ENCODE measurements around the gene PTPRT. TPM values are rescaled to one million over a fixed set of nuclear protein-coding genes. Genes with fewer than 3 reads are reported as not detected.

Gene PTPRT
- total and polyA plus RNA-seq, 12 donors: 0.05 to 0.34 (median 0.16) TPM; not detected in 1

GRCh38 chr20:43137160-43137559 is 52.5 kb downstream of the PTPRT start:
- no peak for DNase-seq
- intact Hi-C loops (cut with DNase I): no loop called here
- no peaks in the 10 kb centered on the region for H3K36me3 ChIP-seq (replicated peaks in 1 of 2)
- TF ChIP-seq POLR2A (IDR thresholded peaks at IDR 0.05): no peak
- TF ChIP-seq CTCF (IDR thresholded peaks at IDR 0.05): no peak
- no peak overlapping the region for H3K27ac ChIP-seq
- H3K9me3 ChIP-seq (replicated peaks in 1 of 3): no peaks in the 10 kb centered on the region
- peaks cover 6% of the 10 kb centered on the region for H3K27me3 ChIP-seq
- 74 to 86% (median 80%) methylated on average over 1 of the region's 1 CpG for WGBS, 4 donors
- H3K4me3 ChIP-seq: no peak overlapping the region
- H3K4me1 ChIP-seq (replicated peaks in 1 of 2): no peaks in the 10 kb centered on the region

GRCh38 chr20:43124241-43124640 is 65.5 kb downstream of the PTPRT start:
- Histone ChIP-seq H3K27me3 (no peaks in the 10 kb centered on the region), H3K4me3 (no peak overlapping the region), H3K4me1 (replicated peaks in 1 of 2) (no peaks in the 10 kb centered on the region), H3K36me3 (replicated peaks in 1 of 2) (no peaks in the 10 kb centered on the region), H3K27ac (no peak overlapping the region), H3K9me3 (replicated peaks in 1 of 3) (no peaks in the 10 kb centered on the region)
- DNase-seq: no peak
- 63 to 72% (median 66%) methylated on average over 5 of the region's 5 CpGs for WGBS, 4 donors
- intact Hi-C loops (cut with DNase I): no loop called here
- TF ChIP-seq POLR2A (IDR thresholded peaks at IDR 0.05): no peak
- TF ChIP-seq CTCF (IDR thresholded peaks at IDR 0.05): no peak

- no peaks in the 10 kb centered on the region for H3K36me3 ChIP-seq (replicated peaks in 1 of 2)
- H3K27me3 ChIP-seq: no peaks in the 10 kb centered on the region
- H3K4me3 ChIP-seq: no peak overlapping the region
- TF ChIP-seq POLR2A (IDR thresholded peaks at IDR 0.05) (no peak), CTCF (IDR thresholded peaks at IDR 0.05) (no peak)
- WGBS, 4 donors: 62 to 74% (median 68%) methylated on average over 2 of the region's 2 CpGs
- no peaks in the 10 kb centered on the region for H3K4me1 ChIP-seq (replicated peaks in 1 of 2)
- no peaks in the 10 kb centered on the region for H3K9me3 ChIP-seq (replicated peaks in 1 of 3)
- no peak for DNase-seq
- intact Hi-C loops (cut with DNase I): no loop called here
- H3K27ac ChIP-seq: no peak overlapping the region
These were observed 66.5 kb downstream of the PTPRT start for GRCh38 chr20:43123180-43123579.

GRCh38 chr20:43119720-43120119 is 70.0 kb downstream of the PTPRT start:
- DNase-seq: no peak
- no peak overlapping the region for H3K27ac ChIP-seq
- WGBS, 4 donors: 36 to 70% (median 52%) methylated on average over 2 of the region's 2 CpGs
- no peak overlapping the region for H3K4me3 ChIP-seq
- TF ChIP-seq CTCF (IDR thresholded peaks at IDR 0.05) (no peak), POLR2A (IDR thresholded peaks at IDR 0.05) (no peak)
- H3K36me3 ChIP-seq (replicated peaks in 1 of 2): no peaks in the 10 kb centered on the region
- no peaks in the 10 kb centered on the region for H3K27me3 ChIP-seq
- no peaks in the 10 kb centered on the region for H3K4me1 ChIP-seq (replicated peaks in 1 of 2)
- no peaks in the 10 kb centered on the region for H3K9me3 ChIP-seq (replicated peaks in 1 of 3)
- intact Hi-C loops (cut with DNase I): no loop called here
